NCI-H2196 (cell line): ENCODE measurements around the gene GATA2.
A peak's percentile ranks its signal among the peaks of the same experiment; 100 is the strongest.

ENCODE experiments used
- DNase-seq: peaks from one replicate; lab custom pipeline; 2025; ENCODE audit not compliant: unreplicated experiment; lab: John Stamatoyannopoulos, UW

The GATA2 gene

GRCh38 chr3:128456776-128457715, 36.0 kb downstream of the GATA2 start:
- DNase-seq = no peak

- DNase-seq = no peak
Measured at GRCh38 chr3:128455786-128456748, 36.9 kb downstream of the GATA2 start.

GRCh38 chr3:128455116-128455515, 37.9 kb downstream of the GATA2 start:
- DNase-seq = no peak

- DNase-seq = no peak
Measured at GRCh38 chr3:128454310-128454618, 38.7 kb downstream of the GATA2 start.

GRCh38 chr3:128453501-128454309, 39.3 kb downstream of the GATA2 start:
- DNase-seq = no peak

- DNase-seq = no peak
Measured at GRCh38 chr3:128452678-128453275, 40.2 kb downstream of the GATA2 start.

- no peak for DNase-seq
Measured at GRCh38 chr3:128452120-128452519, 40.9 kb downstream of the GATA2 start.

GRCh38 chr3:128449111-128449638, 43.8 kb downstream of the GATA2 start:
- no peak for DNase-seq

GRCh38 chr3:128448491-128448890, 44.5 kb downstream of the GATA2 start:
- DNase-seq = no peak

GRCh38 chr3:128447561-128448013, 45.4 kb downstream of the GATA2 start:
- DNase-seq = no peak

- DNase-seq = no peak
Measured at GRCh38 chr3:128446821-128447220, 46.2 kb downstream of the GATA2 start.

GRCh38 chr3:128445357-128445756, 47.6 kb downstream of the GATA2 start:
- DNase-seq = no peak

GRCh38 chr3:128443771-128444170, 49.2 kb downstream of the GATA2 start:
- no peak for DNase-seq

- DNase-seq = no peak
Measured at GRCh38 chr3:128442949-128443348, 50.1 kb downstream of the GATA2 start.

GRCh38 chr3:128442070-128442469, 50.9 kb downstream of the GATA2 start:
- no peak for DNase-seq

GRCh38 chr3:128439226-128439625, 53.8 kb downstream of the GATA2 start:
- DNase-seq = peak; percentile 20

- no peak for DNase-seq
Measured at GRCh38 chr3:128438488-128439072, 54.4 kb downstream of the GATA2 start.

- no peak for DNase-seq
Measured at GRCh38 chr3:128436214-128436613, 56.8 kb downstream of the GATA2 start.

GRCh38 chr3:128435561-128435960, 57.4 kb downstream of the GATA2 start:
- DNase-seq = no peak

GRCh38 chr3:128435058-128435457, 57.9 kb downstream of the GATA2 start:
- peak; percentile 43 for DNase-seq
